HG02943 (cell line): ENCODE measurements around the gene USP9Y.
"Not testable (repeated sequence)": the region's sequence is repeated elsewhere in the genome, so short reads cannot be mapped to it uniquely, and the experiment has no call there.

Experiments used
- ATAC-seq: cut with Tn5 transposase; IDR thresholded peaks from one replicate; pipeline ENCODE4 v1.9.1; 2021; ENCODE audit warnings: mild to moderate bottlenecking, low read depth, moderate library complexity; ENCODE audit not compliant: unreplicated experiment

USP9Y gene, protein sequence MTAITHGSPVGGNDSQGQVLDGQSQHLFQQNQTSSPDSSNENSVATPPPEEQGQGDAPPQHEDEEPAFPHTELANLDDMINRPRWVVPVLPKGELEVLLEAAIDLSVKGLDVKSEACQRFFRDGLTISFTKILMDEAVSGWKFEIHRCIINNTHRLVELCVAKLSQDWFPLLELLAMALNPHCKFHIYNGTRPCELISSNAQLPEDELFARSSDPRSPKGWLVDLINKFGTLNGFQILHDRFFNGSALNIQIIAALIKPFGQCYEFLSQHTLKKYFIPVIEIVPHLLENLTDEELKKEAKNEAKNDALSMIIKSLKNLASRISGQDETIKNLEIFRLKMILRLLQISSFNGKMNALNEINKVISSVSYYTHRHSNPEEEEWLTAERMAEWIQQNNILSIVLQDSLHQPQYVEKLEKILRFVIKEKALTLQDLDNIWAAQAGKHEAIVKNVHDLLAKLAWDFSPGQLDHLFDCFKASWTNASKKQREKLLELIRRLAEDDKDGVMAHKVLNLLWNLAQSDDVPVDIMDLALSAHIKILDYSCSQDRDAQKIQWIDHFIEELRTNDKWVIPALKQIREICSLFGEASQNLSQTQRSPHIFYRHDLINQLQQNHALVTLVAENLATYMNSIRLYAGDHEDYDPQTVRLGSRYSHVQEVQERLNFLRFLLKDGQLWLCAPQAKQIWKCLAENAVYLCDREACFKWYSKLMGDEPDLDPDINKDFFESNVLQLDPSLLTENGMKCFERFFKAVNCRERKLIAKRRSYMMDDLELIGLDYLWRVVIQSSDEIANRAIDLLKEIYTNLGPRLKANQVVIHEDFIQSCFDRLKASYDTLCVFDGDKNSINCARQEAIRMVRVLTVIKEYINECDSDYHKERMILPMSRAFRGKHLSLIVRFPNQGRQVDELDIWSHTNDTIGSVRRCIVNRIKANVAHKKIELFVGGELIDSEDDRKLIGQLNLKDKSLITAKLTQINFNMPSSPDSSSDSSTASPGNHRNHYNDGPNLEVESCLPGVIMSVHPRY (N-terminal part only)

DNA sequence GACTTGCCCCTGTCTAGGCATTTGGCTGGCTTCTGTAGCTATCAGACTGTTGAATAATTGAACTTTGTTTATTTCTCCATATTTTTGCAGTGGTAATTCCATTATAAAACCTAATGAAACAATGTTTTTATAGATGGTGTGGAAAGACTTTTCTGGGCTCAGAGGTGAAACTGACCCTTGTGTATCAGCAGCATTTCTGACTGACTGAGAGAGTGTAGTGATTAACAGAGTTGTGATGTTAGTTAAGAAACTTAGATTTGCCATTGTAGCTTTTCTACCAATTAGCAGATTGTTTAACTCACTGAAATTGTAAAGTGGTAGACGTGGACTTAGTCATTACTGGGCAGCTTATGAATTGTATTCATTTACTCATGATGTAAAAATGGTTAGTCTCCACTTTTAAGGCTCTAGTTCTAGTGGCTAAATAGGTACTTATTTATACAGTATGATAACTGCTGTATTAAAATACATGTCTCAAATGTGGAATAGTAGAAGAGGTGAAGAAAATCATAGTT is at the start of gene USP9Y:
USP9Y (plus strand) TSS at position 51 of the 515 bp plus-strand sequence. CDS start 8,217 bp downstream, outside the sequence.
- ATAC-seq = no peak

DNA sequence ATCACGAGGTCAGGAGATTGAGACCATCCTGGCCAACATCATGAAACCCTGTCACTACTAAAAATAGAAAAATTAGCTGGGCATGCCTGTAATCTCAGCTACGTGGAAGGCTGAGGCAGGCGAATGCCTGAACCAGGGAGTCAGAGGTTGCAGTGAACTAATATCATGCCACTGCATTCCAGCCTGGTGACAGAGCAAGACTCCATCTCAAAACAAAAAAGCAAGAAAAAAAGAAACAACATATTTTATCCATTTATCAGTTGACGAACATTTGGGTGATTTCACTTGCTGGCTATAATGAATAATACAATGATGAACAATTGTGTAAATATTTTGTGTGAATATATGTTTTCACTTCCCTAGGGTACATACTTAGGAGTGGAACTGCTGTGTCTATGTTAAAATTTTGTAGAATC is 49.4 kb upstream of the USP9Y start:
- no peak for ATAC-seq

DNA sequence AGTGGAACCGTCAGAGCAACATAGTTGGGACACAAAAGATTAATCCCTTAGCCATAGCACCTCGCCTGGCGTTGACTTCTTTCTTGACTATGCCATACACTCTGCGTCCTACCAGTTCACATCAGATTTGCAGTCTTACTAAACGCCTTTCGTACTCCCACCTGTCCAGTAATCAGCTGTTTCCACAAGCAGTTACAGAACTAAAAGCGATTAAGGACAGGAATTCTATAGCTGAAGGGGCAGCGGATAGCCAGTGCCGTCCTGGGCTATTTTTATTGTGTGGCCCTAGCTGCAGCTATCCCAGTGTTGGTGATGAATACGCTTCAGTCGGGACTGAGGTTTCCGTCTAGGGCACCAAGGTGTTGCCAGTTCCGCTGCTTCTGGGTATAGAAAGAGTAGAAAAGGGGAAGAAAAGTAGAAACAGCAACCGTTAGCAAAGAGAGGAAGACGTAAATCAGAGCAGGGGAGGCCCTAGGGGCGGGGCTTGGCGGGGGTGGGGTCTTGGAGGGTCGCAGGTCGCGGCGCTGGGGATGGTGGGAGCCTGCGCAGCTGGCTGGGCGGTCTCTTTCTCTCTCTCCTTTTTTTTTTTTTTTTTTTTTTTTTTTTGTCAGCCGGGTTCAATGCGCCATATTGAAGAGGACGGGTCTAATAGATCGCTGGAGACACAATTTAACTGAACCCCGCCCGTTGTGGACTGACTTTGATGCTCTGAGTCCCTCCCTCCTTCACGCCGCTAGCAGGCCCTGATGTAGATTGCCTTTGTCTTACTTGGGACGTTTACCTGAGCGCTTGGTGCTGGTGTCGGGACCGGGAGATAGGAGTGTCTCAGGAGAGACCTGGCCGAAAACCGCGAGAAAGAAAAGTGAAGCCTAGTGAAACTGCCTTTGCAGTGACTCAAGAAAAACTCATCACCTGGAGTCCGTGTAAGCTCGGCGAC is 39.0 kb upstream of the USP9Y start:
- no peak for ATAC-seq

DNA sequence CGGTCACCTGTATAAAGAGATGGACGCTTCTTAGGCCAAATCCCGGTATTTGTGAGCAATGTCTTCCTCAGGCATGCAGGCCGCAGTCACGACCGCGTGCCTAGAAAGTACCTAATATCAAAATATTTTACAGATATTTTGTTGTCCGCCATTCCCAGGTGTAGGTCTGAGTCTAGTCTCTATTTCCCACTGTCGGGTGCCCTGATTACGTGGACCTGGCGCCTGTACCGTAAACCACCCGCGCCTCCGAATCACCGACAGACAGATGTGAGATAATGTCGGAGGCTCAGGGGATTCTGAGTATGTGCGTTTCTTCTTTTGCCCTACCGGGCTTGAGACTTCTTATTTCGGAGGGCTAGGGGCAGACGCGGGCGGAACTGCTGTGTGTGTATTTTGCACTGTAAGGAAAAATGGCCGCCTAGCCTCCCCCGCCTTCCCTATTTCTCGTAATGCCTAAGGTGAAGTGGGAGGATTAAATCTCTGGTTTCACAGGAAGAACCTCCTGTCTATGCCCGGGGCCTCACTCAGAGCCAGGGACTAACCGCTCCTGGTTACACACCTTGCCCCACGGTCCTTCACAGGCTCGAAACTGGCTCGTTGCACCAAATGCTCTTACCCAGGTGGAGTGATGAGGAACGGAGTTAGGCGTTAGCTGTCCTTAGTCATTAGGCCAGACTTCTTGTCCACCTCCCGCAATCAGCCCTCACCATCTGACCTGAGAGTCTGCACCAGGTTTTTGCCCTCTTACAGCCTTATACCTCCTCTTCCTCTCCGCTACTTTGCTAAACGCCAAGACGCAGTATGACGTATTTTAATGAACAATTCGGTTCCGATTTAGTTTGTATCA is 38.1 kb upstream of the USP9Y start:
- ATAC-seq = no peak

DNA sequence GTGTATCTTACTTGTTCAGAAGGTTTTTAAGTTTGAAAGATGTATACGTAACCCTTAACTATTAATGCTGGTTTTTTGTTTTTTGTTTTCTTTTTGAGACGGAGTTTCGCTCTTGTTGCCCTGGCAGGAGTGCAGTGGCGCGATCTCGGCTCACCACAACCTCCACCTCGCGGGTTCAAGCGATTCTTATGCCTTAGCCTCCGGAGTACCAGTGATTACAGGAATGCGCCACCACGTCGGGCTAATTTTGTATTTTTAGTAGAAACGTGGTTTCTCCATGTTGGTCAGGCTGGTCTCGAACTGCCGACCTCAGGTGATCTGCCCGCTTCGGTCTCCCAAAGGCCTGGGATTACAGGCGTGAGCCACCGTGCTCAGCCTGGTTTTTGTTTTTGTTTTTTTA is 37.2 kb upstream of the USP9Y start:
- not testable (repeated sequence) for ATAC-seq

DNA sequence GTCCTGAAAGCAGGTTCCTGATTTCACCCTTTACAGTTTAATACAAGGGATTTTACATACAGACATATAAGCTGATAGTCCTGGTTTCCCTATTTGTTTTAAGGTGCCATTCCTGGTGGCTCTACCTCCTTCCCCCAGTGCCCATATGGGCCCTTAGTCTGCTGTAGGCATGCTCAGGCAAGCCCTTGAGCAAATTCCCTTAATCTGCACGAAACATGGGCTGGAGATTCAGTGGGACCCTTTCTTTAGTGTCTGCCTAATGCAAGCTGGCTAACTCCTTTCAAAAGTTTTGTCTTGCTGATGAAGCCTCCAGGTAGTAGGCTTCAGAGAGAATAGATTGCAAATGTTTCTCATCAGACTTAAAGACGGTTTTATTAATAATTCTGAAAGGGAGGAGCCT is 22.9 kb upstream of the USP9Y start:
- ATAC-seq = no peak

DNA sequence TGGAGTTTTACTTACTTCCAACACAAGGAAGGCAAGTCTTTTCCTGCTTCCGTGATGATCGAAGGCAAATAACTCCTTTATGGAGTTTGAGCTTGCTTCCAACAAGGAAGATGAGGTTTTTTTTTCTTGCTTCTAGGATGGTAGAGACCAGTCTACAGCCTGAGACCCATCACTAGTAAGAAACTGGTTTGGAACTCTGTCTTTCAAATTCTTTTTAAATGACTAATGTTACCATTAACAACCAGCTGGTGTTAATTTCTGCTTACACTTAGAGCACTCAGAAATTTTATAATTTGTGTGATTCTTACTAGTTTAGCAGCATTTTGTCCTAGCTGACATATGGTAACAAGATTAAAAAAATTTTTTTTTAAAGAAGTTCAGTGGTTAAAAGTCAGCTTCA is 19.5 kb upstream of the USP9Y start:
- no peak for ATAC-seq

DNA sequence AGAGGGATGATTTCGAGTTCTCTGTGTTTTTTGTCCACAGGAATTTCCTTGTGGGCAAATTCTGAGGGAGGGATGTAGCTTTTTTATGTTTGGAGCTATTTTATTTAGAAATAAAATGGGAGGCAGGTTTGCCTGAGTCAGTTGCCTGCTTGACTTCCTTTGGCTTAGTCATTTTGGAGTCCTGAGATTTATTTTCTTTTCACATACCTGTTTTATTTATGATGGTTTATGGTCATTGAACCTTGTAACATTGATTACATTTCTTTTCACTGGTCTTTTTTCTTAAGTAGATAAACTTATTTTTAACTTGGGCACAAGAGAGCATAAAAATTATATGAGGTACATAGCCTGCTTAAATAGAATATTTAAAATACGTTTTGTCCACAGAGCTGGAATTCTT is 12.7 kb upstream of the USP9Y start:
- ATAC-seq = no peak

DNA sequence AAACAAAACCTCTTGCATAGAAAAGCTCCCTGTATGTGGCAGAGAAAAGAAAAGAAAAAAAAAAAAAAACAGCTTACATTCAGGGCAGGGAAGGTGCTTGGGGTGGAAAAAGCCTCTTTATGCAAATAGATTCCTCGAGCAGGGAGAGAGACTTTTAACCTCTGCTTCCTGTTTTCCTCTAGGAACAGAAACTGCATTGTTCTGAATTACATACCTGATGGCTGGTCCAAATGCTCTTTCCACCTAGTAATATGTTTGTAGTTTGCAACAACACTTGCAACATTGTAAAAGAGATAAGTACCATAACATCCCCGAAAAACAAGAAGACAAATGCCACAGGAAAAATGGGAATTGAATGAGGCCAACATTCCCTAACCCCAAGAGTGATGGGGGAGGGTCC is 944 bp upstream of the USP9Y start:
- no peak for ATAC-seq

DNA sequence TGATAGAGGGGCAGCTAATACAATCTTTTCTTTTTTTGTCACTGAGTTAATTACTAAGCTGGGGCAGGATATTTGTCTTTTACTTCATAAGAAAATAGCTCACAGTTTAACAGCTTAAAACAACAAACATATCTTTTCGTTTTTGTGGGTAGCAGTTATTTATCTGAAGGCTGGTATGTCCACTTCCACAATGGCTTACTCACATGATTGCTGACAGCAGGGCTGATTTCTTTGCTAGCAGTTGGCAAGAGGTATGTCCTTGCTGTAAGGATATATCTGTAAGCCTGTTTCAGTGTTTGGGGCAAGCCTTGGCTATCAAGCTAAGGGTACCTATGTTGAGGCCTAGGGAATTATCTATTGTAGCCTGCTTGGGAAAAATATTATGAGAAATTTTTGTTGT is 1.1 kb downstream of the USP9Y start:
- no peak for ATAC-seq

DNA sequence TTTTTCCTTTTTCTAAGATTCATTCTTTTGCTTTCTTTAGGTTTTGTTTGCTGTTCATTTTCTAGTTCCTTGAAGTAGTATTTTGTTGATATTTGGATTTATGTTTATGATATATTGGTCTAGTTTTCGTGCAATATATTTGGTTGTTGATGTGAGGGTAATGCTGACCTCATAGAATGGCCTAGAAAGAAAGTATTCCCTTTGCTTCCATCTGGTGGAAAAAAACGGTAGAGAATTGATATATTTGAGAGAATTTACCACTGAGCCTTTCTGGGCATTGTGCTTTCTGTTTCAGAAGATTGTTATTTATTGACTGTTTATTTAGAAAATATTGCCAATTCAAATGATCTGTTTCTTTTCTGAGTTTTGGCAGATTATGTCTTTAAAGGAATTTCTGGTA is 9.4 kb downstream of the USP9Y start:
- no peak for ATAC-seq

DNA sequence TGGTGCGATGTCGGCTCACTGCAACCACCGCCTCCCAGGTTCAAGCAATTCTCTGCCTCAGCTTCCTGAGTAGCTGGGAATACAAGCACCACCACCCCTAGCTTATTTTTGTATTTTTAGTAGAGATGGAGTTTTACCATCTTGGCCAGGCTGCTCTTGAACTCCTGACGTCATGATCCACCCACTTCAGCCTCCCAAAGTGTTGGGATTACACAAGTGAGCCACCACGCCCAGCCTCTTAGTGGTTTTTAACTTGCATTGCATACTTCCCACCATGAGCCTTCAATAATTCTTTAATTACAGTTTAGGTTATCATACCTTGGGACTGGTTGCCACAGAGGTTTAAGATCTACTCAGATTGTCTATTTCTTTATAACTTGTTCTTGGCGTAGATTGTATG is 14.3 kb downstream of the USP9Y start:
- no peak for ATAC-seq

DNA sequence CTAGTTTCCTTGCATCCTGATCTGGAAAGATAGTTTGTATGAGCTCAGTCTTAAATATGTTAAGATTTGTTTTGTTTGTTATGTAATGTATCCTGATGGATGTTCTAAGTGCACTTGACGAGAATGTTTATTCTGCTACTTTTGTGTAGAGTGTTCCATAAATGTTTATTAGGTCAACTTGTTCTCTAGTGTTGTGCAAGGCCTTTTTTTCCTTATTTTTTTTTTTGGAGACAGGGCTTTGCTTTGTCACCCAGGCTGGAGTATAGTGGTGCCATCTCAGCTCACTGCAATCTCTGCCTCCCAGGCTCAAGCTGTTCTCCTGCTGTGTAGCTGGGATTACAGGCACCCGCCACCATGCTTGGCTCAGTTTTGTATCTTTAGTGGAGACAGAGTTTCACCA is 28.7 kb downstream of the USP9Y start:
- ATAC-seq = no peak

DNA sequence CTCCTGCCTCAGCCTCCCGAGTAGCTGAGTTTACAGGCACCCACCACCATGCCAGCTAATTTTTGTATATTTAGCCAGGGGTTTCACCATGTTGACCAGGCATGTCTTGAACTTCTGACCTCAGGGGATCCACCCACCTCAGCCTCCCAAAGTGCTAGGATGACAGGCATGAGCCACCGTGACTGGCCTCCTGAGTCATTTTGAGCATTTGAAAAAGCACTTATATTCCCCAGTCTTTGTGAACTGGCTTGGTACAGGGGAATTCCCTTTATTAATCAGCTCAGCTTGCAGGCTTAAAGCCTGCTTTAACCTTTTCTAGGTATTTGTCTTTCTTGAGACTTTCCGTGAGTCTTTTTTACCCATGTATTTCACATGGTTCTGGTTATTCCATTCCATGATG is 32.6 kb downstream of the USP9Y start:
- ATAC-seq = no peak

DNA sequence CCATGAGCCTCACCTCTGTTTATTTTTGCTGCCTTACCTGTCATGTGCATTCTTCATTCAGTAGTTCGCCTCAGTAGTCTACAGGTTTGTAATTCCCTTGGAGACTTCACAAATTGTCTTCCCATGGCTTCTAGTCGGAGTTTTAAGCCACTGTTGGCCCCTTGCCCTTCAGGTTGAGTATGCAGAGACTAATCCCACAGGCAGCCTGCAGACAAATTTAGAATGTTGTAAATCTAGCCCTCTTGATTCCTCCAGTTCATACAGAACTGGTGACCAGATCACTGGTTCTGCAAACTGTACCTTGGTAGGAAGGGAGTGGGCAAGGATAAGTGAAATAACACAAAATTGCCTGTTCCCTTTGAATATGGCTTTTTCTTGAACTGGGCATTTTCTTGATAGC is 33.0 kb downstream of the USP9Y start:
- ATAC-seq = no peak

DNA sequence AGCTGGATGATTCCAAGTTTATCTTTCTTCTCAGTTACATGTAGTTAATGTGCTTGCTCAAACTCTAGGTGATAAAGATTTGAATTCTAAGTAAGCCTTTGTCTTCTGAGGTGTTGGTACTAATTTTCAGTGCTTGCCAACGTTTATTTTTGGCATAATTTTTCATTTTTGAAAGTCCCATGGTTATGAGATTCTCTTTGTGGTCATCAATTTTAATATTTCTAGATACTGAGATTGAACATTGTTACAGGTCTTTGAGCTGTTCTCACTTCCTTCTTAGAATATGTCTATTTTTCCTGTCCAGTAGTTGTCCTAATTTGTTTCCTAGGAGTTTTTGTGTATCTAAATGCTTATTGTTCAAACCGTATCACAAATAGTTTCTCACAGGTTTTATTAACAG is 40.4 kb downstream of the USP9Y start:
- ATAC-seq = no peak

DNA sequence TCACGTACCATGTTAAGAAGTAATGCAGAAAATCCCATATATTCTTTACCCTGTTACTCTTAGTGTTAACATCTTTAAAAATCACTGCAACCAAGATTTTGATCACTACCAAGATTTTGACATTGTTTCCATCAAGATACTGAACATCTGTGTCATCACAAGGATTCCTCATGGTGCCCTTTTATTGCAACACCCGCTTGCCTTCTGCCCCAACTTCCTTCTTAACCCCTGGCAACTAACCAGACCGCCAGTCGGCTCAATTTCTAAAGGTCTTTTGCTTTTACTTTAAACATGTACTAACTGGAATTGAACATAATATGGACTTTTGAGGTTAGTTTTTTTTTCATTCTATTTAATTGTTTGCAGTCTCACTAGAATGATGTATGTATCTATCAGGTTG is 41.7 kb downstream of the USP9Y start:
- no peak for ATAC-seq

DNA sequence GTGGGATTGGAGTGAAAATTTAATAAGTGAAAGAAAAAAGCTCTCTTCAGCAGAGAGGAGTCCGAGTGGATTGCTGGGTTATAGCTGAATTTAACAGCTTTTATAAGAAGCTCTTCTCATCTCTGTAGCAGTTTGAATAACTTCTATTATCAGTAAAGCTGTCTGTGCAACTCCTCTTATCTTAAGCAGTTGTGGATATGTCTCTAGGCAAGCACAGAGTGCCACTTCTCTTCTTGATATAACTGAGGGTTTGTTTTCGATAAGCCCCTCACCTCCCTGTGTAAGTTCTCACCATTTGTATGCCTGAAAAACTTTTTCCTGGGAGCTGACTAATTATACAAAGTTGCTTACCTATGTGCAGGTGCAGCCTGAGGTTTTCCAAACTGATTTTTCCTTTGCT is 43.1 kb downstream of the USP9Y start:
- no peak for ATAC-seq

DNA sequence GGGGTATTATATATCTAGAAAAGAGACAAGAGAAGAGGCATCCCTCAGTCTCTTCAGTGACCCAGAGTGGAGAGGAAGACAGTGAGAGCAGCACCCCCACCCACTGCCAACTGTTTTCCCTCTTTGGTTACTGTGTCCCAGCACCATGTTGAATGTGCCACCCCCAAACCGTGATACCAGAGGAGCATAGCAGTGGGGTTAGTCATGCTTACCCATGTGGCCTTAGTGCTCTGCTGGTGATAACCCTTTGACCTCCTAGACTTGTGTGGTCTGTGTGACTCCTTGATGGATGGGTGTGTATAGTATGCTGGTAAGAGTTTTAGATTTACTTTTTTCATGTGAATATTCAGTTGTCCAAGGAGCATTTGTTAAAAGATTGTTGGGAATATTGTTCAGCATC is 48.3 kb downstream of the USP9Y start:
- no peak for ATAC-seq
